ENCODE results near the gene SMIM32.

Gene SMIM32

DNA sequence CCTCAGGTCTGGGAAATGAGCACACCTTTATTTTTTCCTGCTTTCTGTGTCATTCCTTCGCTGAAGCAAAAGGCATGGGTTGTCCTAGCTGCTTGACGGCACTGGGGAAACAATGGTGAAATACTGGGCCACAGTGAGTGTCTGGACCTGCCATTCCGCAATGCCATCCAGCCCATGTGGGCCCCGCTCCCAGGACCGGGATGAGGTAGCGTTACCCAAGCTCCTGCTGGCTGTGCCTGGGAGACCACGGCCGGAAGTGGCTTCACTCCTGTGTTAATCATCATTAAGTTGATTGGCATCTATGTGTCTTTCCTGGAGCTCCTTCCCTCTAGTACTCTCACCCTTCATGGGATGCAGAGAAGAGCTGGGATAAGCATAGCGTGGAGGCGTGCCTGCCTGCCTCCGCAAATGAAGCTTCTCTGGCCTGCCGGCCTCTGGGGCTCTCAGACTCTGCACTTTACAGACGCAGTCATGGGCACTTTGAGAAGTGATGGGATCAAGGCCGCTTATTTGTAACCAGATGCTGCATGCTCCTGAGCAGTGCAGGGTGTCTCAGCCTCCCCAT lies 16.5 kb upstream of the SMIM32 start:
- TF ChIP-seq, protein P1, sequence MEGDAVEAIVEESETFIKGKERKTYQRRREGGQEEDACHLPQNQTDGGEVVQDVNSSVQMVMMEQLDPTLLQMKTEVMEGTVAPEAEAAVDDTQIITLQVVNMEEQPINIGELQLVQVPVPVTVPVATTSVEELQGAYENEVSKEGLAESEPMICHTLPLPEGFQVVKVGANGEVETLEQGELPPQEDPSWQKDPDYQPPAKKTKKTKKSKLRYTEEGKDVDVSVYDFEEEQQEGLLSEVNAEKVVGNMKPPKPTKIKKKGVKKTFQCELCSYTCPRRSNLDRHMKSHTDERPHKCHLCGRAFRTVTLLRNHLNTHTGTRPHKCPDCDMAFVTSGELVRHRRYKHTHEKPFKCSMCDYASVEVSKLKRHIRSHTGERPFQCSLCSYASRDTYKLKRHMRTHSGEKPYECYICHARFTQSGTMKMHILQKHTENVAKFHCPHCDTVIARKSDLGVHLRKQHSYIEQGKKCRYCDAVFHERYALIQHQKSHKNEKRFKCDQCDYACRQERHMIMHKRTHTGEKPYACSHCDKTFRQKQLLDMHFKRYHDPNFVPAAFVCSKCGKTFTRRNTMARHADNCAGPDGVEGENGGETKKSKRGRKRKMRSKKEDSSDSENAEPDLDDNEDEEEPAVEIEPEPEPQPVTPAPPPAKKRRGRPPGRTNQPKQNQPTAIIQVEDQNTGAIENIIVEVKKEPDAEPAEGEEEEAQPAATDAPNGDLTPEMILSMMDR (IDR thresholded peaks at IDR 0.05; ENCODE audit: insufficient read depth, low read depth, low read length, missing control alignments), result no peak
- no peak for DNase-seq (ENCODE audit: low read depth)
- H3K4me3 ChIP-seq (ENCODE audit: low read length), result no peak overlapping the region

DNA sequence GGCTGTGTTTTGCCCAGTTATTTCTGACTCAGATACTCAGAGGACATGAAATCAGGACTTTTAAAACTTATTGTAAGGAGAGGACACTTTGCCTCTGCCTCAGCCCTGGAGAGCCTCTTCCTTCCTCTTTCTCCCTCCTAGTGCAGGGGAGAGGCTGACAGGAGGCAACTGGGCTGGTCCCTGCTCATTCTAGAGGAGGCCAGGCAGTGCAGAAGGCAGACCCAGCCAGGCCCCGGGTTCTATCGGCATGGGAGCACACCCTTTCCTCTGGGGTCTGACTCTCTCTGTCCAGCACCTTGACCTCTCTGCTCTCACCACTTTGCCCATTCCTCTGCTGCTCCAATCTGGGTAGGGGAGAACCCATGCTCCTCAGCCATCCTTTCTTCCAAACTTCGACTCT lies 16.0 kb upstream of the SMIM32 start:
- H3K4me3 ChIP-seq (ENCODE audit: low read length), result no peak overlapping the region
- TF ChIP-seq, protein P1 (IDR thresholded peaks at IDR 0.05; ENCODE audit: insufficient read depth, low read depth, low read length, missing control alignments), result no peak
- DNase-seq (ENCODE audit: low read depth), result no peak

DNA sequence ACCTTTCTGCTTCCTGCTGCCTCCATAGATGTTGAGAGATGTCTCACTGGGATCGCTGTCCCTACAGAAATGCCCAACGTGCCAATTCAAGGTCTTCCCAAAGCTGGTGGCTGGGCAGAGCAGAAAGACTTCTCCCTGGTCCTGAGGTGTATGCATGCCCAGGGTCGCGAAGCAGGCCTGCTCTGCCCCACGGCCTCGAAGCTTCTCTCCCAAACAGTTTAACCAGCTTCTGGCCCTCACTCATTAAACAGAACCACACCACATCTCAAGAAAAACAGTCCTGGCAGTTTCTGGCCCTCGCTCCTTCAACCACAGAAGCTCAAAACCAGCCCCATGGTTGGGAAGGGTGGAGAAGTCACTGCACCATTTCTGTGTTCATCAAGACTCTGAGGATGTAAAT lies 14.7 kb upstream of the SMIM32 start:
- no peak overlapping the region for H3K4me3 ChIP-seq (ENCODE audit: low read length)
- no peak for DNase-seq (ENCODE audit: low read depth)
- TF ChIP-seq, protein P1 (IDR thresholded peaks at IDR 0.05; ENCODE audit: insufficient read depth, low read depth, low read length, missing control alignments), result no peak

DNA sequence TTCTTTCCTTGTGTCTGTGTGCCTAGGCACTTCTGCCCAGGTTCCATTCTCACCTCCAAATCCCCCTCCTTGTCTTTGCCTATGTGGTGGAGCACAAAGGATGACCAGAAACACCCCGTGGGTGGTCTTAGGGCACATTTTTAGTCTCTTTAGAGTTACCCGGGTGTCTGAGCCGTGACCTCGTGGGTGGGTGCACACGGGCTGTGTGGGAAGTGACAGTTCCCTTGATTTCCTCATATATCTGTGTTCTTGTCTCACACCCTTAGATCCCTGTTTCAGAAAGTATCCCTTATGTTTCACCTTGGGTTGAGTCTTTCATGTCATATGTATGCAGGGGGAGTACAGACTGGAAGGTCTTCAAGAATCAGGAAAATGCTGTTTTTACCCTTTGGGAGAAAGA lies 13.4 kb upstream of the SMIM32 start:
- H3K4me3 ChIP-seq (ENCODE audit: low read length), result no peak overlapping the region
- no peak for DNase-seq (ENCODE audit: low read depth)
- TF ChIP-seq, protein P1 (IDR thresholded peaks at IDR 0.05; ENCODE audit: insufficient read depth, low read depth, low read length, missing control alignments), result no peak

DNA sequence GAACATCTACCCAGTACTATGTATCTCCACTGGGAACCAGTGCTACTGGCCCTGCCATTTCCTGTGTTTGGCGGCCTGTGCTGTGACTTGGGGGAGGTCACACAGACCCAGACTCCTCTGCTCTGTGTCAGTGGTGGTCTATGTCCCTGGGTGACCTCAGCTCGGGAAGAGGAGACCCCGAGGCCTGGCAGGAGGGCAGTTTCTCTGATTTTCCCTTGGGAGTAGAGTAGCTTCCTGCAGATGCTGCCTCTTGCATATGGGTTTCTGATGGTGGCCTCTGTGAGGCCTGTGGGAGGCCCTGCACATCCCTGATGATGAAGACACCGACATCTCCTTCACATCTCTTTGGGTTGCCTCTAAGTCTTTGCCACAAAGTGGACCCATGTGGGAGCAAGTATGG lies 13.0 kb upstream of the SMIM32 start:
- no peak for DNase-seq (ENCODE audit: low read depth)
- H3K4me3 ChIP-seq (ENCODE audit: low read length), result no peak overlapping the region
- TF ChIP-seq, protein P1 (IDR thresholded peaks at IDR 0.05; ENCODE audit: insufficient read depth, low read depth, low read length, missing control alignments), result no peak

DNA sequence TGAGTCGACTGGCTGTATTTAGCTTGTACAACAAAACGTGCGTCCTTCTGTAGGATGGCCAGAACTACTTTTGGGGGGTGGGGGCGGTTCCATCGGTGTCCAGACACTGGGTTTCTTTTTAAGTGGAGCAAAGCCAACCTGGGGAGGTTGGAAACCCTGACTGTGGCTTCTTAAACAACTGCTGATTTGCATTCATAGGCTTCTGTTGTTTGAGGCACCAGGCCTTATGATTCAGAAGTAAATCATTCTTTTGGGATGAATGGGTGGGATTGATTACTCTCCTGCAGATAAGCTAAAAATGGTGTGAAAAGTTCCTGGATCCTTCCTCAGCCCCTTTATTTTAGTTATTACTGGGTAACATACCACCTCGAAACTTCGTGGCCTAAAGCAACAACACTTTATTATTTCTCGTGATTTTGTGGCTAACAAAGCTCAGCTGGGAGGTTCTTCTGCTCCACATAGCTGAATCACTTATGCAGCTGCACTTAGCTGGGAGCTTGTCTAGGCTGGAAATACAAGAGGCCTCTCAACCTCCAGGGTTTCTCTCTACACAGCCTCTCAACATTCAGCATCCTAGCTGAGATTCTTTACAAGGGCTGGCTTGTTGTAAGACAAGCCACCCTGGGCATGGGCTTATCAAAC lies 12.2 kb upstream of the SMIM32 start:
- no peak overlapping the region for H3K4me3 ChIP-seq (ENCODE audit: low read length)
- no peak for DNase-seq (ENCODE audit: low read depth)
- TF ChIP-seq, protein P1 (IDR thresholded peaks at IDR 0.05; ENCODE audit: insufficient read depth, low read depth, low read length, missing control alignments), result no peak

Data from epithelial cell of esophagus (primary cell).